IPS-20b (cell line): ENCODE results near the gene MTCL1.

ENCODE experiments used
- H3K27ac ChIP-seq: one replicate; pipeline ENCODE4 v1.5.1; 2013; ENCODE audit warnings: low read length
- H3K27me3 ChIP-seq: 2 replicates; pipeline ENCODE4 v1.6.1; 2013; ENCODE audit warnings: mild to moderate bottlenecking, low read length, inconsistent platforms; ENCODE audit not compliant: insufficient read depth
- H3K36me3 ChIP-seq: 2 replicates; pipeline ENCODE4 v1.6.1; 2013; ENCODE audit warnings: low read depth, mild to moderate bottlenecking, inconsistent platforms, low read length, moderate library complexity; ENCODE audit not compliant: insufficient read depth
- H3K4me1 ChIP-seq: 2 replicates; pipeline ENCODE4 v1.6.1; 2013; ENCODE audit warnings: mild to moderate bottlenecking, control low read depth, inconsistent platforms, low read length, moderate library complexity; ENCODE audit not compliant: insufficient read depth
- H3K4me3 ChIP-seq: 2 replicates; pipeline ENCODE4 v1.5.1; 2013; ENCODE audit warnings: mild to moderate bottlenecking, low read length, inconsistent platforms
- H3K9ac ChIP-seq: 2 replicates; pipeline ENCODE4 v1.6.1; 2013; ENCODE audit warnings: low read depth, mild to moderate bottlenecking, inconsistent platforms, low read length, moderate library complexity
- H3K9me3 ChIP-seq: 2 replicates; pipeline ENCODE4 v1.6.1; 2013; ENCODE audit warnings: mild to moderate bottlenecking, low read depth, low read length, inconsistent platforms; ENCODE audit not compliant: insufficient read depth

Gene MTCL1

GRCh38 chr18:8705238-8705960 is at the start of gene MTCL1:
Gene MTCL1 (plus strand): TSS chr18:8705556. CDS start chr18:8705661, 105 bp downstream.
- Histone ChIP-seq H3K27me3 (peaks cover 39% of the 10 kb centered on the region), H3K4me1 (peaks cover 21% of the 10 kb centered on the region), H3K27ac (no peak within 1 kb of the TSS), H3K4me3 (peak within 1 kb of the TSS; percentile 72; the same call in 1 of the 2 replicates), H3K36me3 (no peaks in the 10 kb centered on the region), H3K9ac (peak within 1 kb of the TSS; percentile 51; the same call in 1 of the 2 replicates), H3K9me3 (no peaks in the 10 kb centered on the region)

GRCh38 chr18:8656232-8656631 is 49.1 kb upstream of the MTCL1 start:
- H3K27me3 ChIP-seq: no peaks in the 10 kb centered on the region
- H3K36me3 ChIP-seq: no peaks in the 10 kb centered on the region
- H3K27ac ChIP-seq: no peak overlapping the region

GRCh38 chr18:8657050-8657820 is 48.1 kb upstream of the MTCL1 start:
- Histone ChIP-seq H3K4me3 (no peak overlapping the region), H3K9ac (no peak overlapping the region), H3K36me3 (no peaks in the 10 kb centered on the region), H3K4me1 (peaks cover 15% of the 10 kb centered on the region), H3K9me3 (no peaks in the 10 kb centered on the region), H3K27me3 (no peaks in the 10 kb centered on the region), H3K27ac (no peak overlapping the region)

More at GRCh38 chr18:8656232-8656631, 49.1 kb upstream of the MTCL1 start:
- no peak overlapping the region for H3K9ac ChIP-seq
- H3K9me3 ChIP-seq: no peaks in the 10 kb centered on the region
- H3K4me3 ChIP-seq: no peak overlapping the region
- H3K4me1 ChIP-seq: peaks cover 8% of the 10 kb centered on the region; the same call in 1 of the 2 replicates

GRCh38 chr18:8657873-8658470 is 47.4 kb upstream of the MTCL1 start:
- no peaks in the 10 kb centered on the region for H3K27me3 ChIP-seq
- peaks cover 23% of the 10 kb centered on the region for H3K4me1 ChIP-seq
- H3K9me3 ChIP-seq: no peaks in the 10 kb centered on the region
- no peak overlapping the region for H3K4me3 ChIP-seq
- H3K36me3 ChIP-seq: no peaks in the 10 kb centered on the region
- H3K9ac ChIP-seq: no peak overlapping the region
- no peak overlapping the region for H3K27ac ChIP-seq

GRCh38 chr18:8658858-8659485 is 46.4 kb upstream of the MTCL1 start:
- Histone ChIP-seq H3K4me1 (peaks cover 24% of the 10 kb centered on the region), H3K9ac (no peak overlapping the region), H3K27me3 (no peaks in the 10 kb centered on the region), H3K36me3 (no peaks in the 10 kb centered on the region), H3K27ac (no peak overlapping the region), H3K4me3 (no peak overlapping the region), H3K9me3 (no peaks in the 10 kb centered on the region)

- no peaks in the 10 kb centered on the region for H3K27me3 ChIP-seq
- H3K4me3 ChIP-seq: no peak overlapping the region
- H3K36me3 ChIP-seq: no peaks in the 10 kb centered on the region
- H3K4me1 ChIP-seq: peaks cover 24% of the 10 kb centered on the region
- H3K9ac ChIP-seq: no peak overlapping the region
- no peak overlapping the region for H3K27ac ChIP-seq
- H3K9me3 ChIP-seq: no peaks in the 10 kb centered on the region
These were observed 45.6 kb upstream of the MTCL1 start for GRCh38 chr18:8659609-8660242.

GRCh38 chr18:8660316-8660715 is 45.0 kb upstream of the MTCL1 start:
- Histone ChIP-seq H3K9me3 (no peaks in the 10 kb centered on the region), H3K4me1 (peaks cover 22% of the 10 kb centered on the region), H3K4me3 (no peak overlapping the region), H3K36me3 (no peaks in the 10 kb centered on the region), H3K27me3 (no peaks in the 10 kb centered on the region), H3K9ac (no peak overlapping the region), H3K27ac (no peak overlapping the region)

GRCh38 chr18:8661754-8662559 is 43.4 kb upstream of the MTCL1 start:
- no peaks in the 10 kb centered on the region for H3K36me3 ChIP-seq
- H3K9me3 ChIP-seq: no peaks in the 10 kb centered on the region
- H3K4me3 ChIP-seq: peak overlapping the region; percentile 51
- peak overlapping the region; percentile 7 for H3K27ac ChIP-seq
- H3K27me3 ChIP-seq: no peaks in the 10 kb centered on the region
- peak overlapping the region; percentile 30; the same call in 1 of the 2 replicates for H3K9ac ChIP-seq
- H3K4me1 ChIP-seq: peaks cover 24% of the 10 kb centered on the region

GRCh38 chr18:8662560-8663255 is 42.6 kb upstream of the MTCL1 start:
- Histone ChIP-seq H3K27ac (no peak overlapping the region), H3K9ac (no peak overlapping the region), H3K9me3 (no peaks in the 10 kb centered on the region), H3K27me3 (no peaks in the 10 kb centered on the region), H3K36me3 (no peaks in the 10 kb centered on the region), H3K4me3 (peak overlapping the region; percentile 21; the same call in 1 of the 2 replicates), H3K4me1 (peaks cover 24% of the 10 kb centered on the region)

- H3K4me3 ChIP-seq: no peak overlapping the region
- no peak overlapping the region for H3K9ac ChIP-seq
- peaks cover 17% of the 10 kb centered on the region for H3K4me1 ChIP-seq
- no peaks in the 10 kb centered on the region for H3K36me3 ChIP-seq
- H3K9me3 ChIP-seq: no peaks in the 10 kb centered on the region
- no peaks in the 10 kb centered on the region for H3K27me3 ChIP-seq
- H3K27ac ChIP-seq: no peak overlapping the region
These were observed 37.5 kb upstream of the MTCL1 start for GRCh38 chr18:8667846-8668245.
